Fibroblast of lung (primary cell): Measurements from ENCODE around the gene PLXNB1. TPM values are rescaled to one million over a fixed set of nuclear protein-coding genes. Genes with fewer than 3 reads are reported as not detected.

Experiments used
- DNase-seq, 2 donors: peaks; one replicate each; pipeline versions ENCODE4 v3.0.0 to v3.0.0-alpha.2; 2010; ENCODE audit warnings: low read depth in 2 of 2
- H2AFZ ChIP-seq: 2 replicates; pipeline ENCODE4 v1.5.1; 2012; ENCODE audit warnings: low read length, control low read depth, inconsistent platforms
- H3K27ac ChIP-seq: 2 replicates; pipeline ENCODE4 v1.5.1; 2011; ENCODE audit warnings: low read length, control low read depth; ENCODE audit not compliant: insufficient read depth
- H3K27me3 ChIP-seq: 2 replicates; pipeline ENCODE4 v1.5.1; 2011; ENCODE audit warnings: mild to moderate bottlenecking, low read length; ENCODE audit not compliant: control insufficient read depth, insufficient read depth
- H3K36me3 ChIP-seq: 2 replicates; pipeline ENCODE4 v1.5.1; 2011; ENCODE audit warnings: low read length; ENCODE audit not compliant: control insufficient read depth, insufficient read depth
- H3K4me1 ChIP-seq: 2 replicates; pipeline ENCODE4 v1.5.1; 2011; ENCODE audit warnings: low read length; ENCODE audit not compliant: control insufficient read depth, insufficient read depth; ENCODE audit errors: extremely low read depth
- H3K4me2 ChIP-seq: 2 replicates; pipeline ENCODE4 v1.5.1; 2011; ENCODE audit warnings: low read length, control low read depth; ENCODE audit not compliant: insufficient read depth; ENCODE audit errors: extremely low read depth
- H3K4me3 ChIP-seq, 4 experiments: fragments of 200-600 bp in 1 of 4; sonication (generic) in 1 of 4; replicated peaks in 1 of 4; 2 replicates each; pipeline ENCODE4 v1.5.1; 2011 to 2016; ENCODE audit warnings: low read length in 4 of 4, low read depth in 3 of 4, mild to moderate bottlenecking in 3 of 4, control low read depth in 2 of 4, inconsistent platforms in 1 of 4, mixed read lengths in 1 of 4; ENCODE audit not compliant: insufficient read depth in 1 of 4; ENCODE audit errors: control extremely low read depth in 1 of 4
- H3K79me2 ChIP-seq: 2 replicates; pipeline ENCODE4 v1.5.1; 2012; ENCODE audit warnings: mild to moderate bottlenecking, low read length, inconsistent platforms; ENCODE audit not compliant: control insufficient read depth, insufficient read depth
- H3K9ac ChIP-seq: 2 replicates; pipeline ENCODE4 v1.5.1; 2011; ENCODE audit warnings: mild to moderate bottlenecking, low read length, control low read depth; ENCODE audit not compliant: insufficient read depth
- H3K9me3 ChIP-seq: 2 replicates; pipeline ENCODE4 v1.5.1; 2012; ENCODE audit warnings: low read depth, low read length; ENCODE audit not compliant: control insufficient read depth, insufficient read depth
- H4K20me1 ChIP-seq: 2 replicates; pipeline ENCODE4 v1.5.1; 2011; ENCODE audit warnings: low read length; ENCODE audit not compliant: control insufficient read depth, insufficient read depth; ENCODE audit errors: extremely low read depth
- CTCF ChIP-seq, 2 donors: IDR thresholded peaks in 1 of 2; conservative IDR thresholded peaks in 1 of 2; 1 replicate in 1 of 2; 2 replicates in 1 of 2; pipeline ENCODE4 v1.5.1; 2011 to 2012; ENCODE audit warnings: low read length in 2 of 2, control low read depth in 1 of 2, inconsistent platforms in 1 of 2, low read depth in 1 of 2, mild to moderate bottlenecking in 1 of 2
- EZH2 ChIP-seq: IDR thresholded peaks from 2 replicates; pipeline ENCODE4 v1.5.1; 2012; ENCODE audit warnings: low read length, control low read depth, mild to moderate bottlenecking; ENCODE audit errors: missing control alignments
- polyA plus RNA-seq, 2 donors: library from polyadenylated mRNA; depleted of rRNA in 1 of 2; stranded (reverse) in 1 of 2; unstranded in 1 of 2; fragments of >200 nt; gene quantifications; 2 replicates each; pipeline ENCODE4 v1.2.1, GENCODE V29; 2011 to 2012; ENCODE audit warnings: missing spikeins in 1 of 2
- total RNA-seq: library from RNA; depleted of rRNA; stranded (reverse); fragments of >200 nt; gene quantifications from 2 replicates; pipeline ENCODE4 v1.2.1, GENCODE V29; 2014

PLXNB1 gene
- total and polyA plus RNA-seq, 2 donors (not counting 1 experiment from before 2014, with no cell fraction given): 12.8 to 44.6 TPM

- H3K79me2 ChIP-seq: peaks cover 16% of the 10 kb centered on the region
- no peak overlapping the region for H3K4me2 ChIP-seq
- no peak for DNase-seq
- no peaks in the 10 kb centered on the region for H3K27me3 ChIP-seq
- H4K20me1 ChIP-seq: no peaks in the 10 kb centered on the region
- no peaks in the 10 kb centered on the region for H3K9me3 ChIP-seq
- TF ChIP-seq CTCF (conservative IDR thresholded peaks at IDR 0.05 in 1 of 2, IDR thresholded peaks at IDR 0.05 in 1 of 2; ENCODE audit: low read depth in 1 of 2, low read length in 2 of 2) (no peak), EZH2 (no peak)
- H2AFZ ChIP-seq: no peak overlapping the region
- H3K4me3 ChIP-seq: no peak overlapping the region
- H3K36me3 ChIP-seq: peaks cover 5% of the 10 kb centered on the region
- no peak overlapping the region for H3K27ac ChIP-seq
- H3K9ac ChIP-seq: no peak overlapping the region
- H3K4me1 ChIP-seq: peaks cover 4% of the 10 kb centered on the region
Observed at GRCh38 chr3:48451270-48451669, 21.4 kb upstream of the PLXNB1 start.

- no peaks in the 10 kb centered on the region for H3K9me3 ChIP-seq
- peak within 1 kb of the TSS; percentile 50 for H3K27ac ChIP-seq
- H3K4me3 ChIP-seq: peak within 1 kb of the TSS; percentile 86 to 94 (median 90)
- TF ChIP-seq CTCF (conservative IDR thresholded peaks at IDR 0.05 in 1 of 2, IDR thresholded peaks at IDR 0.05 in 1 of 2; ENCODE audit: low read depth in 1 of 2, low read length in 2 of 2) (no peak), EZH2 (no peak)
- peaks cover 9% of the 10 kb centered on the region for H3K4me1 ChIP-seq
- peak within 1 kb of the TSS; percentile 85 for H3K9ac ChIP-seq
- peaks cover 7% of the 10 kb centered on the region for H3K36me3 ChIP-seq
- peak within 1 kb of the TSS; percentile 94 for H2AFZ ChIP-seq
- peak within 1 kb of the TSS; percentile 99 for H3K4me2 ChIP-seq
- DNase-seq: peak; percentile 80 to 86
- peaks cover 34% of the 10 kb centered on the region for H3K79me2 ChIP-seq
- no peaks in the 10 kb centered on the region for H3K27me3 ChIP-seq
- H4K20me1 ChIP-seq: no peaks in the 10 kb centered on the region
Observed at GRCh38 chr3:48446425-48447193, 16.7 kb upstream of the PLXNB1 start, which contains the start of gene ATRIP. TSS of gene ATRIP (plus strand) at chr3:48446737. CDS start at chr3:48446846, 109 bp downstream.

- Histone ChIP-seq H3K4me2 (peak overlapping the region; percentile 99), H3K27me3 (no peaks in the 10 kb centered on the region), H4K20me1 (peaks cover 2% of the 10 kb centered on the region), H3K4me3 (peak overlapping the region; percentile 86 to 94 (median 90)), H3K4me1 (peaks cover 13% of the 10 kb centered on the region), H3K79me2 (peaks cover 40% of the 10 kb centered on the region), H2AFZ (peak overlapping the region; percentile 94), H3K9me3 (no peaks in the 10 kb centered on the region), H3K9ac (peak overlapping the region; percentile 85), H3K27ac (peak overlapping the region; percentile 50), H3K36me3 (peaks cover 7% of the 10 kb centered on the region)
- DNase-seq: no peak
- TF ChIP-seq CTCF (conservative IDR thresholded peaks at IDR 0.05 in 1 of 2, IDR thresholded peaks at IDR 0.05 in 1 of 2; ENCODE audit: low read depth in 1 of 2, low read length in 2 of 2): no peak
- no peak for TF ChIP-seq EZH2
Observed at GRCh38 chr3:48446043-48446424, 16.1 kb upstream of the PLXNB1 start.
